Naive thymus-derived CD4-positive, alpha-beta T cell (primary cell): ENCODE results near the gene STRIP1. TPM values are rescaled to one million over a fixed set of nuclear protein-coding genes. Genes with fewer than 3 reads are reported as not detected.

Source experiments
- ATAC-seq: fragments of 150-1000 bp; cut with Tn5 transposase; 2 replicates; pipeline ENCODE4 v1.10.0; 2021; ENCODE audit warnings: mild to moderate bottlenecking, moderate library complexity
- CTCF ChIA-PET: fragments of 350-600 bp; sonication (Branson Sonifier 250); formaldehyde crosslinking; loops from one replicate; lab custom pipeline; 2021; ENCODE audit warnings: antibody characterized with exemption; lab: Charles Lee
- POLR2A ChIA-PET: fragments of 350-600 bp; sonication (Branson Sonifier 250); formaldehyde crosslinking; loops from one replicate; lab custom pipeline; 2021; ENCODE audit warnings: antibody characterized with exemption, inconsistent platforms; lab: Charles Lee
- DNase-seq, 9 donors: peaks; one replicate each; pipeline versions ENCODE4 v3.0.0 to v3.0.0-alpha.2; 2020 to 2022; ENCODE audit warnings: mixed read lengths in 1 of 9
- H3K27ac ChIP-seq: one replicate; pipeline ENCODE4 v1.7.0; 2013; ENCODE audit warnings: mild to moderate bottlenecking, low read depth, low read length, moderate library complexity
- H3K27me3 ChIP-seq, 2 donors: one replicate each; pipeline ENCODE4 v1.7.0; 2013; ENCODE audit warnings: low read length in 2 of 2, mild to moderate bottlenecking in 2 of 2, moderate library complexity in 2 of 2; ENCODE audit not compliant: control insufficient read depth in 2 of 2, insufficient read depth in 2 of 2
- H3K36me3 ChIP-seq, 3 experiments: 1 replicate in 2 of 3; 2 replicates in 1 of 3; pipeline ENCODE4 v1.7.0; 2013; ENCODE audit warnings: low read length in 3 of 3, mild to moderate bottlenecking in 3 of 3, moderate library complexity in 1 of 3; ENCODE audit not compliant: insufficient read depth in 3 of 3, control insufficient read depth in 2 of 3
- H3K4me1 ChIP-seq, 2 donors: one replicate each; pipeline ENCODE4 v1.7.0; 2013; ENCODE audit warnings: low read length in 2 of 2, mild to moderate bottlenecking in 2 of 2, moderate library complexity in 1 of 2; ENCODE audit not compliant: control insufficient read depth in 2 of 2, insufficient read depth in 2 of 2
- H3K4me3 ChIP-seq: 2 replicates; pipeline ENCODE4 v1.7.0; 2013; ENCODE audit warnings: mild to moderate bottlenecking, low read length
- H3K9me3 ChIP-seq, 3 experiments: 1 replicate in 2 of 3; 2 replicates in 1 of 3; pipeline ENCODE4 v1.7.0; 2013; ENCODE audit warnings: low read length in 3 of 3; ENCODE audit not compliant: control insufficient read depth in 2 of 3
- H3K27ac Mint-ChIP-seq, 9 donors: one replicate each; pipeline ENCODE4 v1.8.0; 2020 to 2022; ENCODE audit warnings: mixed read lengths in 9 of 9, mild to moderate bottlenecking in 8 of 9, moderate library complexity in 5 of 9, inconsistent platforms in 2 of 9
- H3K27me3 Mint-ChIP-seq, 5 donors: one replicate each; pipeline ENCODE4 v1.8.0; 2021 to 2022; ENCODE audit warnings: mixed read lengths in 5 of 5, mild to moderate bottlenecking in 1 of 5
- H3K36me3 Mint-ChIP-seq, 5 donors: one replicate each; pipeline ENCODE4 v1.8.0; 2020 to 2022; ENCODE audit warnings: mixed read lengths in 5 of 5, mild to moderate bottlenecking in 3 of 5, inconsistent platforms in 1 of 5
- H3K4me1 Mint-ChIP-seq, 7 donors: one replicate each; pipeline ENCODE4 v1.8.0; 2020 to 2022; ENCODE audit warnings: mixed read lengths in 7 of 7, mild to moderate bottlenecking in 3 of 7, inconsistent platforms in 1 of 7
- H3K4me3 Mint-ChIP-seq, 10 donors: one replicate each; pipeline ENCODE4 v1.8.0; 2020 to 2022; ENCODE audit warnings: mild to moderate bottlenecking in 10 of 10, mixed read lengths in 10 of 10, moderate library complexity in 6 of 10, inconsistent platforms in 2 of 10
- H3K9me3 Mint-ChIP-seq, 11 donors: one replicate each; pipeline ENCODE4 v1.8.0; 2020 to 2022; ENCODE audit warnings: mixed read lengths in 11 of 11, mild to moderate bottlenecking in 4 of 11, inconsistent platforms in 1 of 11, moderate library complexity in 1 of 11
- intact Hi-C, 2 donors: fragments of 100-400 bp; cut with micrococcal nuclease; formaldehyde crosslinking; loops; one replicate each; pipeline ENCODE4 v1.15.1; 2023
- polyA plus RNA-seq, 2 donors: library from polyadenylated mRNA; unstranded; fragments of 300-500 nt; fragmentation: Illumina TruSeq; gene quantifications; one replicate each; pipeline ENCODE4 v1.2.3, GENCODE V29; 2021
- total RNA-seq, 6 experiments: library from RNA in 5 of 6; stranded (reverse) in 5 of 6; gene quantifications; 1 replicate in 5 of 6; 2 replicates in 1 of 6; pipeline ENCODE4 v1.2.3 and lab custom pipeline; 2021 to 2026

STRIP1 gene
- total and polyA plus RNA-seq, 7 experiments from 2014 or later: 21.4 to 83.9 (median 65.7) TPM

GRCh38 chr1:109989506-109990301 lies 44.7 kb upstream of the STRIP1 start:
- no peak overlapping the region for H3K4me3 ChIP-seq
- H3K36me3 ChIP-seq: peaks cover 0 to 3% (median 0%) of the 10 kb centered on the region in 3 experiments
- intact Hi-C loops: no loop called here
- no peaks in the 10 kb centered on the region for H3K27me3 Mint-ChIP-seq
- H3K27ac ChIP-seq: no peak overlapping the region
- POLR2A ChIA-PET: no interaction called here
- H3K4me1 Mint-ChIP-seq: peaks cover 35 to 66% (median 51%) of the 10 kb centered on the region in 7 donors
- no peaks in the 10 kb centered on the region for H3K9me3 Mint-ChIP-seq
- CTCF ChIA-PET: no interaction called here
- no peak overlapping the region for H3K4me3 Mint-ChIP-seq
- H3K27me3 ChIP-seq: no peaks in the 10 kb centered on the region
- H3K27ac Mint-ChIP-seq: peak overlapping the region in 1 of 9 donors; percentile 1
- no peaks in the 10 kb centered on the region for H3K9me3 ChIP-seq
- no peak for DNase-seq
- H3K36me3 Mint-ChIP-seq: peaks cover 0 to 16% (median 7%) of the 10 kb centered on the region in 5 donors
- peaks cover 17 to 21% of the 10 kb centered on the region in 2 donors for H3K4me1 ChIP-seq
- ATAC-seq: peak; percentile 31

GRCh38 chr1:109990302-109990653 lies 44.1 kb upstream of the STRIP1 start:
- H3K4me3 Mint-ChIP-seq: no peak overlapping the region
- H3K9me3 Mint-ChIP-seq: no peaks in the 10 kb centered on the region
- H3K27me3 Mint-ChIP-seq: no peaks in the 10 kb centered on the region
- Histone ChIP-seq H3K9me3 (no peaks in the 10 kb centered on the region), H3K36me3 (peaks cover 0 to 1% (median 0%) of the 10 kb centered on the region in 3 experiments), H3K4me1 (peaks cover 16 to 19% of the 10 kb centered on the region in 2 donors), H3K27me3 (no peaks in the 10 kb centered on the region), H3K4me3 (no peak overlapping the region), H3K27ac (no peak overlapping the region)
- no peak overlapping the region for H3K27ac Mint-ChIP-seq
- DNase-seq (no peak), ATAC-seq (no peak)
- peaks cover 35 to 64% (median 49%) of the 10 kb centered on the region in 7 donors for H3K4me1 Mint-ChIP-seq
- H3K36me3 Mint-ChIP-seq: peaks cover 0 to 16% (median 7%) of the 10 kb centered on the region in 5 donors
- POLR2A ChIA-PET: interaction anchor here (0.7 kb wide), 1 partner anchor 18 kb away, joined by 3 read pairs; no protein-coding TSS in a partner anchor
- intact Hi-C loops: no loop called here
- CTCF ChIA-PET: no interaction called here

- H3K27me3 Mint-ChIP-seq: no peaks in the 10 kb centered on the region
- H3K4me3 Mint-ChIP-seq: no peak overlapping the region
- DNase-seq (no peak), ATAC-seq (no peak)
- H3K27me3 ChIP-seq: no peaks in the 10 kb centered on the region
- no peak overlapping the region for H3K4me3 ChIP-seq
- H3K27ac Mint-ChIP-seq: no peak overlapping the region
- intact Hi-C loops: no loop called here
- H3K36me3 ChIP-seq: peaks cover 0 to 10% (median 0%) of the 10 kb centered on the region in 3 experiments
- POLR2A ChIA-PET: interaction anchor here (1.5 kb wide), 1 partner anchor 80 kb away, joined by 3 read pairs; no protein-coding TSS in a partner anchor
- H3K4me1 Mint-ChIP-seq: peaks cover 28 to 52% (median 40%) of the 10 kb centered on the region in 7 donors
- H3K27ac ChIP-seq: no peak overlapping the region
- H3K9me3 Mint-ChIP-seq: no peaks in the 10 kb centered on the region
- peaks cover 6 to 7% of the 10 kb centered on the region in 2 donors for H3K4me1 ChIP-seq
- peaks cover 0 to 21% (median 7%) of the 10 kb centered on the region in 5 donors for H3K36me3 Mint-ChIP-seq
- no peaks in the 10 kb centered on the region for H3K9me3 ChIP-seq
- CTCF ChIA-PET: no interaction called here
These were observed 43.0 kb upstream of the STRIP1 start for GRCh38 chr1:109991400-109991925.

DNA sequence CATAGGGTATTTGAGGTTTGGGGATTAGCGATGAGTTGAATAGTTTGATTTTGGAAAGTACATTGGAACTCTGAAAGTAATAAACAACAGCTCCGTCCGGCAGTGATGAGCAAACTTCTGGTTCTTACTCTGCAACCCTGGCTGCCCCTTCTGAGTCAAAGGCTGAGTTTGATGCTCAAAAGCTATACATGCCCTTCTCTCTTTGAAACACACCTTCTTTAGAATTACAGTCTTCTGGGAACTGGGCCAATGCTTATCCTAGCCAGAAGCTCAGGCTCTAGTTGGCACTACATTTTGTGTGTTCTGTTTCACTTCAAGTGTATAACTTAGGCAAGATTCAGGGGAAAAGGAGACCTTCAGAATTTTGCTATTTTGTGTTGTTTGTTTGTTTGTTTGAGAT lies 40.5 kb upstream of the STRIP1 start:
- Histone ChIP-seq H3K9me3 (no peaks in the 10 kb centered on the region), H3K4me3 (no peak overlapping the region), H3K4me1 (no peaks in the 10 kb centered on the region), H3K27me3 (no peaks in the 10 kb centered on the region), H3K36me3 (peaks cover 0 to 11% (median 0%) of the 10 kb centered on the region in 3 experiments), H3K27ac (no peak overlapping the region)
- Mint-ChIP-seq H3K9me3 (no peaks in the 10 kb centered on the region), H3K27ac (no peak overlapping the region), H3K36me3 (peaks cover 0 to 21% (median 7%) of the 10 kb centered on the region in 5 donors), H3K4me1 (peaks cover 15 to 36% (median 22%) of the 10 kb centered on the region in 7 donors), H3K27me3 (no peaks in the 10 kb centered on the region), H3K4me3 (no peak overlapping the region)
- no peak for DNase-seq
- ChIA-PET CTCF (interaction anchor here (1.0 to 1.4 kb wide), 2 partner anchors 9 to 354 kb away, joined by 3 to 5 read pairs; partner anchors contain the start of gene AHCYL1), POLR2A (no interaction called here)
- no peak for ATAC-seq
- intact Hi-C loops: no loop called here

GRCh38 chr1:109994654-109995053 lies 39.8 kb upstream of the STRIP1 start:
- DNase-seq (no peak), ATAC-seq (no peak)
- POLR2A ChIA-PET: no interaction called here
- no peak overlapping the region for H3K4me3 ChIP-seq
- intact Hi-C loops: no loop called here
- no peak overlapping the region for H3K27ac ChIP-seq
- no peaks in the 10 kb centered on the region for H3K27me3 ChIP-seq
- Mint-ChIP-seq H3K27ac (no peak overlapping the region), H3K36me3 (peaks cover 0 to 19% (median 7%) of the 10 kb centered on the region in 5 donors), H3K27me3 (no peaks in the 10 kb centered on the region), H3K4me1 (peaks cover 15 to 33% (median 22%) of the 10 kb centered on the region in 7 donors), H3K9me3 (no peaks in the 10 kb centered on the region), H3K4me3 (no peak overlapping the region)
- H3K36me3 ChIP-seq: peaks cover 0 to 11% (median 0%) of the 10 kb centered on the region in 3 experiments
- H3K4me1 ChIP-seq: no peaks in the 10 kb centered on the region
- CTCF ChIA-PET: interaction anchor here (1.0 kb wide), 1 partner anchor 246 kb away, joined by 3 read pairs; no protein-coding TSS in a partner anchor
- no peaks in the 10 kb centered on the region for H3K9me3 ChIP-seq

DNA sequence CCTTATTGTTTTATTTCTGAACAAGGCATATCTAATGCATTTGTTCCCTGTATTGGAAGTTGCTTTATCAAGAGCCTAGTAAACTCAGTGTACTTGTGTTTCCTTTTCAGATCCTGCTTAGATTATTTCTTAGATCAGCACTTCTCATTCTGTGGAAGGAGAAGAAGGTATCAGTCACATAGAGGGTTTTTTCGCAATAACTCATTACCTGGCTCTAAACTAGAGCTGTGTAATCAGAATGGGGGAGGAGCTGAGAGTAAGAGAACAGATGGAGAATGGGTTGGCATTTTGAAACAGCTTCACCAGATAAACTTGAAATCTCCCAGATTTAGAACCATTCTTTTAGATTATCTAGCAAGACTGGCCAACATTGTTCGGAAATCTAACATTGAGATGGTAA lies 38.9 kb upstream of the STRIP1 start:
- Histone ChIP-seq H3K4me1 (no peaks in the 10 kb centered on the region), H3K27ac (no peak overlapping the region), H3K27me3 (no peaks in the 10 kb centered on the region), H3K9me3 (no peaks in the 10 kb centered on the region), H3K36me3 (peaks cover 0 to 11% (median 0%) of the 10 kb centered on the region in 3 experiments), H3K4me3 (no peak overlapping the region)
- ChIA-PET CTCF (interaction anchor here (0.7 kb wide), 1 partner anchor 11 kb away, joined by 3 read pairs; the partner anchor contains the start of gene AHCYL1), POLR2A (no interaction called here)
- intact Hi-C loops: no loop called here
- Mint-ChIP-seq H3K4me1 (peaks cover 11 to 29% (median 17%) of the 10 kb centered on the region in 7 donors), H3K36me3 (peaks cover 0 to 15% (median 3%) of the 10 kb centered on the region in 5 donors), H3K27me3 (no peaks in the 10 kb centered on the region), H3K27ac (peak overlapping the region in 1 of 9 donors; percentile 38), H3K9me3 (no peaks in the 10 kb centered on the region), H3K4me3 (no peak overlapping the region)
- DNase-seq: no peak
- ATAC-seq: no peak
